IPS DF 4.7 (cell line): ENCODE data around the gene FAM98C.

Source experiments
- DNase-seq: peaks from one replicate; pipeline ENCODE4 v3.0.0-alpha.2; 2013; ENCODE audit warnings: low spot score; ENCODE audit errors: extremely low read depth

Gene FAM98C

DNA sequence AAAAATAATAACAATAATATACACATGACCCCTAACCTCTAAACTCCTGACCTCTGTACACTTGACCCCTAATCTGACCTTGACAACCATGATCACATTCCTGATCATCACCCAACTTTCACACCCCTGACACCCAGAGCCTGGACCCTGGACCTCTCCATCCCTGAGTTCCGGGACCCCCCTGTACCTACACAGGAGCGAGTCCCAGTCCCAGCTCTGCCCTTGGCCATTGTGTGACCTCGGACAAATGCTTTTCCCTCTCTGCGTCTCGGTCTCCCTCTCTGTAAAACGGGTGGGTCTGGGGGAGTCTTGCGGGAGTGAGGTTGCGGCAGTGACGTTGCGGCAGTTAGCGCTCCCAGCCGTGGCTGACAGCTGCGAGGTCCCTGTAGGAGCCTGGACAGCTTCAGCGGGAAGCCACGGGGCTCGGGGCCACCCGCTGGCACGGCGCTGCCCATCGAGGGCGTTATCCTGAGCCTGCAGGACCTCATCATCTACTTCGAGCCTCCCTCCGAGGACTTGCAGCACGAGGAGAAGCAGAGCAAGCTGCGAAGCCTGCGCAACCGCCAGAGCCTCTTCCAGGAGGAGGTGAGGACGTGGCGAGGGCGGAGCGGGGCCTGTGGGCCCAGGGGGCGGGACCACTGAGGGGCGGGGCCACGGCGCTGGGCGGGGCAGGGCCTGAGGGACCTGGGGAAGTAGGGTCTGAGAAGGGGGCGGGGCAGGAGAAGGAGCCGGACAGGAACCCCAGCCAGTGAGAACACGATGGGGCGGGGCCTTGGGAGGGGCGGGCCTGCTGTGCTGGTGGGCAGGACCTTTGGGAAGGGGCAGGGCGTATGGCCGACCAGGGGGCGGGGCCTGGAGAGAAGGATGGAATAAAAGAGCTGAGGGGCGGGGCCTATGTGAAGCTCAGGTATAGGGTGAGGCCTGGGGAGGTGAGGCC lies 49.8 kb downstream of the FAM98C start:
- DNase-seq: no peak

DNA sequence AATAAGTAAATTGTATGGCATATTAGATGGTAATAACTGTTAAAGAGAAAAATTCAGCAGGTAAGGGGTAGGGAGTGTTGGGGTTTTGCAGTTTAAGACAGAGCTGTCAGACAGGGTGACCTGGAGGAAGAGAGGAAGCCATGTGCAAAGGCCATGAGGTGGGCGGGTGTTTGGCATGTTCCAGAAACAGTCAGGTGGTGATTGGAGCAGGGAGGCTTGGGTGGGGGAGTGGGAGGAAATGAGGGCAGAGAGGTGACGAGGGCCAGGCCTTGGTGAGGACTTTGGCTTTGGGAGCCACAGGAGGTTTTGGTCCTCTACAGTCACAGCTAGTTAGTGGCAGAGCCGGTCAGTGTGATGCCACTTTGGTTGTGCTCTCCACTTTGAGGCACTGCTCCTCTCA lies 50.7 kb downstream of the FAM98C start:
- DNase-seq: no peak

DNA sequence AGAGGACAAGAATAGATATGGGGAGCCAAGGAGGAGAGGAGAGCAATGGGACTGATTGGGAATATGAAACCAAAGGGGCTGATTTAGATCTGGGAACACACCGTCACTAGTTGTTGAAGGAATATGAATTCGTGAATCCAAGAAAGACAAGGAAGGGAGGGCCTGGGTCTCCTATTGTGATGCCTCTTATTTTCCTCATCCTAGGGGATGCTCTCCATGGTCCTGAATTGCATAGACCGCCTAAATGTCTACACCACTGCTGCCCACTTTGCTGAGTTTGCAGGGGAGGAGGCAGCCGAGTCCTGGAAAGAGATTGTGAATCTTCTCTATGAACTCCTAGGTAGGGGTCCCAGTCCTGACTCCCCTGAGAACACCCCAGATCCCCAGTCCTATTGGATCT lies 52.1 kb downstream of the FAM98C start:
- no peak for DNase-seq

DNA sequence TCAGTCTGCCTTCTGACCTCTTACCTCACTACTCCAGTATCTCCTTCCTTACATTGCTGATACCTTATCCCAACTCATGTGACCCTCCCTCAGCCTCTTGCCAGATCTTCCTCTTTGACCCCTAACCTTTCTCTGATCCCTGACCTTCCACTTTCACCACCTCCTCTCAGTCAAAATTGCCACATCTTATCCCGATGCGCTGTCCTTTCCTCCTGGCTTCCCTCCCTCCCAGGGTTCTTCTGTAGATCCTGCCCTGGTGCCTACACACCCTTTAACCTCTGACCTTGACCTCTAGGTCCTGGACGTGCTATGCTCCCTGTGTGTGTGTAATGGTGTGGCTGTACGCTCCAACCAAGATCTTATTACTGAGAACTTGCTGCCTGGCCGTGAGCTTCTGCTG lies 54.3 kb downstream of the FAM98C start:
- no peak for DNase-seq

DNA sequence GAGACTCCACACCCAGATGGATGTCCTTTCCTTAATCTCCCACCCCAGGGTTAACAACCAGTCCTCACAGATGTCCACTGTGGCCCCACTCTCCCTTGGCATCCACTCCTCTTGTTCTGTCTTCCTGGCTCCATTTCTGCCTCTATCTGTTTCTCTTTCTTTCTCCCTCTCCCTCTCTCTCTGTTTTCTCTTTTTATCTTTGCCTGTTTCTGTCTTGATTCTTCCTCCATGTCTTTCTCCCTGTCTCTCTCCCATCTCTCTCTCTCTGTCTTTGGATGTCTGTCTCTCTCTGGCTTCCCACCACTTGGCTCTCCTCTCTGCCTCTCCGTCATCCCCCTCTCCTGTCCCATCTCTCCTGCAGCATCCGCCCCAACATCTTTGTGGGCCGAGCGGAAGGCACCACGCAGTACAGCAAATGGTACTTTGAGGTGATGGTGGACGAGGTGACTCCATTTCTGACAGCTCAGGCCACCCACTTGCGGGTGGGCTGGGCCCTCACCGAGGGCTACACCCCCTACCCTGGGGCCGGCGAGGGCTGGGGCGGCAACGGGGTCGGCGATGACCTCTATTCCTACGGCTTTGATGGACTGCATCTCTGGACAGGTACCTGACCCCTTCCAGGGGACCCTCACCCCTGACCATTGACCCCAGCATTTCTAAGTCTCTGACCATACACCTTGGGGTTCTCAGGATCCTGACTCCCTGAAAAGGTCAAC lies 55.0 kb downstream of the FAM98C start:
- DNase-seq: no peak
